GM13976 (cell line): Measurements from ENCODE around the gene FRMD4A.

ENCODE experiments used
- DNase-seq: peaks from one replicate; pipeline ENCODE4 v3.0.0; 2012; ENCODE audit warnings: low spot score
- CTCF ChIP-seq: IDR thresholded peaks from 2 replicates; pipeline ENCODE4 v1.5.1; 2012; ENCODE audit warnings: borderline replicate concordance, mild to moderate bottlenecking; ENCODE audit not compliant: insufficient read depth; ENCODE audit errors: extremely low read depth, missing control alignments, control extremely low read depth
- in situ Hi-C: fragments of 300-500 bp; cut with MboI; formaldehyde crosslinking; loops from one replicate; pipeline ENCODE4 v1.12.0; 2022; ENCODE audit warnings: low sequenced_read_pairs, mixed read lengths, inconsistent platforms; ENCODE audit not compliant: unreplicated experiment

The FRMD4A gene

GRCh38 chr10:13773496-13774170 is 557.1 kb downstream of the FRMD4A start:
- DNase-seq: no peak
- in situ Hi-C loops: loop anchor here (10.0 kb wide), 1 partner anchor 119 kb away; no protein-coding TSS in a partner anchor
- no peak for TF ChIP-seq CTCF

DNA sequence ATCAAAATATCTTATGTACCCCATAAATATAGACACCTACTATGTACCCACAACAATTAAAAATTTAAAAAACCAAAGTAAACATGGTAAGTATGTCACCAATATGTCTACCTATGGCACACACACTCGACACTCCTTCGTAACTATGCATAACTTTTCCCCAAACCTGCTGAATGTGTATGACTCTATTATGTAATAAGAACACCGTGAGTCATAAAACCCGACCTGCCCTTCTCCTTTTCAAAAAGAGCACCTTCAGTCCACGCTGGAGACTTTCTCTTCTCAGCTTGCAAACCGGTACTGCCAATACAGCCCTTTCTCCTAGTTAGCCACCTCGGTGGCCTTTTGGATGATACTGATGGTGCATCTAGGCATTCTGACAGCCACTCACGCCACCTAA is 557.7 kb downstream of the FRMD4A start:
- no peak for DNase-seq
- TF ChIP-seq CTCF: no peak
- in situ Hi-C loops: loop anchor here (10.0 kb wide), 1 partner anchor 118 kb away; no protein-coding TSS in a partner anchor

DNA sequence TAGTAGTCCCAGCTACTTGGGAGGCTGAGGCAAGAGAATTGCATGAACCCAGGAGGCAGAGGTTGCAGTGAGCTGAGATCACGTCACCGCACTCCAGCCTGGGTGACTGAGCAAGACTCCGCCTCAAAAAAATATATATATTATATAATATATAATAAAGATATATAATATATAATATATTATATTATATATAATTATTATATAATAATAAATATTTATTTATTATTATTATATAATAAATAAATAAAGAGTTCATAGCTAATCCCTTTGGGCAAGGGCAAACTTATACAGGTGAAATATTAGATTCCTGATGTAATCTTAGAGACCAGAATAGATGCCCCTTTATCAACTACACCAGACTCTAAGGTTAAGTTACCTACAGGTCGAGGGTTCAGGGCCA is 558.7 kb downstream of the FRMD4A start:
- in situ Hi-C loops: loop anchor here (10.0 kb wide), 1 partner anchor 117 kb away; no protein-coding TSS in a partner anchor

DNA sequence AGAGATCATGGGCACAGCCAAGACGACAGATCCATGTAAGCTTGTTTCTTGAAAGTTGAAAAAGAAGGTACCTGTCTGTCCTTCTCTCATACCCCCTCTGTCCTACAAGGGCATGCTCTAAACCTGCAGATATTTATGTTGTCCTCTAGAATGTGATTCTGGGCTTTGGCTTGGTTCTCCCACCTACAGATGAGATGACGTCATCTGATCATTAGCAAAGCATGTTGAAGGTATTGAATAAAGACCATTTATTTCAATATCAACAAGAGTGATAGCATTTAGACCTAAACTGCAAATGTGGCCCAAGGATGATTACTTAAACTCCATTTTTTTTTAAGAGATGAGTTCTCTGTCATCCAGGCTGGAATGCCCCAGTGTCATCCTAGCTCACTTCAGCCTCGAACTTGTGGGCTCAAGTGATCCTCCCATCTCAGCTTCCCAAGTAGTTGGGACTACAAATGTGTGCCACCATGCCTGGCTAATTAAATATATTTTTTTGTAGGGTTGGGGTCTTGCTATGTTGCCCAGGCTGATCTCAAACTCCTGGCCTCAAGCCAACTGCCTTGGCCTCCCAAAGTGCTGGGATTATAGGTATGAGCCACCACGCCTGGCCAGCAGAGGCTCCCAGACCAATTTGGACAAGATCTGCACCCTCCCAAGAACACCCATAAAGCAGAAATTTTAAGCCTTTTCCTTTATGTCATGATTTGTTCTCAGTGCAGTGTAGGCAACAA is 559.8 kb downstream of the FRMD4A start:
- in situ Hi-C loops: loop anchor here (10.0 kb wide), 1 partner anchor 116 kb away; no protein-coding TSS in a partner anchor
- TF ChIP-seq CTCF: no peak
- no peak for DNase-seq

More for the DNA sequence above, 558.7 kb downstream of the FRMD4A start:
- no peak for DNase-seq
- TF ChIP-seq CTCF: no peak

- in situ Hi-C loops: loop anchor here (10.0 kb wide), 1 partner anchor 115 kb away; no protein-coding TSS in a partner anchor
- DNase-seq: no peak
Observed at GRCh38 chr10:13769946-13770345, 560.8 kb downstream of the FRMD4A start.

More at GRCh38 chr10:13769946-13770345, 560.8 kb downstream of the FRMD4A start:
- no peak for TF ChIP-seq CTCF
